Stomach (tissue), 4 donors: Measurements from ENCODE around the gene DNAH14.

Experiments
- EP300 ChIP-seq: sonication (generic); formaldehyde crosslinking; IDR thresholded peaks from one replicate; pipeline ENCODE4 v1.6.1; 2017; ENCODE audit warnings: antibody characterized with exemption
- POLR2AphosphoS5 ChIP-seq, 3 donors: sonication (generic); formaldehyde crosslinking; IDR thresholded peaks; one replicate each; pipeline ENCODE4 v1.6.1; 2016; ENCODE audit warnings: antibody characterized with exemption in 3 of 3
- TF ChIP-seq, protein P1 (sequence below), 7 experiments: fragments of 450-650 bp in 4 of 7; fragments of 200-600 bp in 3 of 7; sonication (generic) in 3 of 7; IDR thresholded peaks; one replicate each; pipeline ENCODE4 v1.5.1; 2016 to 2019; ENCODE audit warnings: antibody characterized with exemption in 7 of 7, control low read depth in 2 of 7, mild to moderate bottlenecking in 1 of 7

DNA sequence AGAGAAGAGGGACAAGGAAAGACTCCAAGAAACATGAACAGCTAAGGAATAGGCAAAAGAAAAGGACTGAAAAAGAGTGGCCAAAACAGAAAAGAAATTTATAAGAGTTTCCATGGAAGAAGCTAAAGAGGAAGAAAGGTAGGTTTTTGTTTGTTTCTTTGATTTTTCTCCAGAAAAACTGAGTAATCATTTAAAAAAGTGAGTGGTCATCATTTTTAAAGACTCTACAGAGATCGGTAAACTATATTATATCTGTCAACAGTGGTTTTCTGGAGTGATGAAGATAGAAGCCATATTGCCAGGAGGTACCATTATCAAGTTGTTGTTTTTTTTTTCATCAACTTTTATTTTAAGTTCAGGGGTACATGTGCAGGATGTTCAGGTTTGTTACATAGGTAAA lies 202.4 kb downstream of the DNAH14 start:
- TF ChIP-seq POLR2AphosphoS5 (IDR thresholded peaks at IDR 0.05), result no peak
- TF ChIP-seq, protein P1, sequence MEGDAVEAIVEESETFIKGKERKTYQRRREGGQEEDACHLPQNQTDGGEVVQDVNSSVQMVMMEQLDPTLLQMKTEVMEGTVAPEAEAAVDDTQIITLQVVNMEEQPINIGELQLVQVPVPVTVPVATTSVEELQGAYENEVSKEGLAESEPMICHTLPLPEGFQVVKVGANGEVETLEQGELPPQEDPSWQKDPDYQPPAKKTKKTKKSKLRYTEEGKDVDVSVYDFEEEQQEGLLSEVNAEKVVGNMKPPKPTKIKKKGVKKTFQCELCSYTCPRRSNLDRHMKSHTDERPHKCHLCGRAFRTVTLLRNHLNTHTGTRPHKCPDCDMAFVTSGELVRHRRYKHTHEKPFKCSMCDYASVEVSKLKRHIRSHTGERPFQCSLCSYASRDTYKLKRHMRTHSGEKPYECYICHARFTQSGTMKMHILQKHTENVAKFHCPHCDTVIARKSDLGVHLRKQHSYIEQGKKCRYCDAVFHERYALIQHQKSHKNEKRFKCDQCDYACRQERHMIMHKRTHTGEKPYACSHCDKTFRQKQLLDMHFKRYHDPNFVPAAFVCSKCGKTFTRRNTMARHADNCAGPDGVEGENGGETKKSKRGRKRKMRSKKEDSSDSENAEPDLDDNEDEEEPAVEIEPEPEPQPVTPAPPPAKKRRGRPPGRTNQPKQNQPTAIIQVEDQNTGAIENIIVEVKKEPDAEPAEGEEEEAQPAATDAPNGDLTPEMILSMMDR (IDR thresholded peaks at IDR 0.05), result no peak
- no peak for TF ChIP-seq EP300
